Measurements from ENCODE around the gene ATP8B1.

ATP8B1 gene

GRCh38 chr18:57715073-57715472 is 88.0 kb downstream of the ATP8B1 start:
- DNase-seq = no peak

DNA sequence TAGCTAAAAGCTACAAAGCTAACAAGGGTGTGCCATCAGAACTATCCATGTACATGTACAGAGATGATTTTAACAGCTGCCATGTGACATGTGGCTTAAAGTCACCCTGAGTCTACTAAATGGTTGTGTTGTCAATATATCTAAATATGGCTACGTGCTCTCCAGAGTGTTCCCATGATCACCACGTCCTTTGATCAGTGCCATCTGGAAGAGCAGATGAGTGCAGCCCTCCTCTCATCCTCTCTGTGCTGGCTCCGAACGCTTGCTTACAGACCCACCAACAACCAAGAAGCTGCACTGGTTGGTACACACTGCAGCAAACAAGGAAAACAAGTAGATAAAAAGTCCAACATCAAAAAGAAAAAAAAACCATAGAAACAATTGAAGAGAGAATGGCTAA is 92.9 kb downstream of the ATP8B1 start:
- peak; percentile 73 for DNase-seq

DNA sequence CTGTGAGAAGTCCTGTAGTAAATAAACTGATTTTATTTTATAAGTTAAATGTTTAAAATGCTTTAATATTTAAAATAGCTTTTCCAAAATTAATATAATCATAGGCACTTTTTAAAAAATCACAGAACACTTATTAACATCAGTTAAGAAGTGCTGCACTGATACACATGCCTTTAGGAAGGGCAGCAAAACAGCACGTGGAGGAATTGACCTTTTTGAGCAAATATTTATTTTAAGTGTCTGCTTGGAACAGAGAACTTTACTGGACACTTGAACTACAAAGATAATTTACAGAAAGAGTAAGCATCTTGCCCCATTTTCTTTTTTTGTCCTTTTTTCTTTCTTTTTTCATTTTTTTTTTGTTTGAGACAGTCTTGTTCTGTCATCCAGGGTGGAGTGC is 93.8 kb downstream of the ATP8B1 start:
- DNase-seq = no peak

GRCh38 chr18:57708288-57708687 is 94.8 kb downstream of the ATP8B1 start:
- no peak for DNase-seq

GRCh38 chr18:57705832-57706595 is 97.1 kb downstream of the ATP8B1 start:
- DNase-seq = no peak

DNA sequence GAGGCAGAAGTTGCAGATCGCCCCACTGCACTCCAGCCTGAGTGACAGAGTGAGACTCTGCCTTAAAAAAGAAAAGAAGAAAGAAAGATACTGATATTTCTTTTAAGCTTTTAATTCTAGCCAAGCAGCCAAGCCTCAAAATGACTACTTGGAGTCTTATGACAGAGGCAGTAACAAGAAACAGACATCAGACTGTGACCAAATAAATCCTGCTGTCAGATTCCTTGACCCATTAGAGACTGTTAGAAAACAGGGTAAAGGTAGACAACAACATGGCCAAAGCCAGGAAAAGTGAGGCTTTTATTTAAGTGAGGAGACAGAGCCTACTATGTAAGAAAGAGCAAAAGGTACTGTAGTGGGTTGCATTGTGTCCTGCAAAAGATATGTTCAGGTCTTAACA is 98.1 kb downstream of the ATP8B1 start:
- no peak for DNase-seq

GRCh38 chr18:57698571-57699276 is 104.4 kb downstream of the ATP8B1 start:
- DNase-seq = no peak

DNA sequence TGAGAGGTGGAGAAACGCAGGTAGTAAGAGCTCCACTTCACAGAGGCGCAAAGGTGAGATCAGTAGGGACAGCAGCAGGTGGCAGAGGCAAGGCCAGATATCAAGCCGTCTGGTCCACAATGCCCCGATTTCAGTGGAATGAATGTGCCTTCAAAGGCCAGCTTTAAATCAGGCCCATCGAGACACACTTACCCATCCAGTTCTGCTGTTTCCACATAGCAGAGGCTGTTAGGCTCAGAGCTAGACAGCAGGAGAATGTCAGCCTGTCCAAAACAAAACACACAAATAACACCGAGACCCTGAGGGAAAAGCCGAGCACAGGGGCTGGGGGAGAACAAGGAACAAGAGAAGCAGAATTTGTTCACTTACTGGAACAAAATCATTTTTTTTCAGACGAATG is 105.7 kb downstream of the ATP8B1 start:
- no peak for DNase-seq

- DNase-seq = no peak
Observed at GRCh38 chr18:57696271-57696670, 106.8 kb downstream of the ATP8B1 start.

- DNase-seq = no peak
Observed at GRCh38 chr18:57691363-57691762, 111.8 kb downstream of the ATP8B1 start.

- DNase-seq = no peak
Observed at GRCh38 chr18:57687970-57688369, 115.1 kb downstream of the ATP8B1 start.

GRCh38 chr18:57683470-57683869 is 119.6 kb downstream of the ATP8B1 start:
- no peak for DNase-seq

DNA sequence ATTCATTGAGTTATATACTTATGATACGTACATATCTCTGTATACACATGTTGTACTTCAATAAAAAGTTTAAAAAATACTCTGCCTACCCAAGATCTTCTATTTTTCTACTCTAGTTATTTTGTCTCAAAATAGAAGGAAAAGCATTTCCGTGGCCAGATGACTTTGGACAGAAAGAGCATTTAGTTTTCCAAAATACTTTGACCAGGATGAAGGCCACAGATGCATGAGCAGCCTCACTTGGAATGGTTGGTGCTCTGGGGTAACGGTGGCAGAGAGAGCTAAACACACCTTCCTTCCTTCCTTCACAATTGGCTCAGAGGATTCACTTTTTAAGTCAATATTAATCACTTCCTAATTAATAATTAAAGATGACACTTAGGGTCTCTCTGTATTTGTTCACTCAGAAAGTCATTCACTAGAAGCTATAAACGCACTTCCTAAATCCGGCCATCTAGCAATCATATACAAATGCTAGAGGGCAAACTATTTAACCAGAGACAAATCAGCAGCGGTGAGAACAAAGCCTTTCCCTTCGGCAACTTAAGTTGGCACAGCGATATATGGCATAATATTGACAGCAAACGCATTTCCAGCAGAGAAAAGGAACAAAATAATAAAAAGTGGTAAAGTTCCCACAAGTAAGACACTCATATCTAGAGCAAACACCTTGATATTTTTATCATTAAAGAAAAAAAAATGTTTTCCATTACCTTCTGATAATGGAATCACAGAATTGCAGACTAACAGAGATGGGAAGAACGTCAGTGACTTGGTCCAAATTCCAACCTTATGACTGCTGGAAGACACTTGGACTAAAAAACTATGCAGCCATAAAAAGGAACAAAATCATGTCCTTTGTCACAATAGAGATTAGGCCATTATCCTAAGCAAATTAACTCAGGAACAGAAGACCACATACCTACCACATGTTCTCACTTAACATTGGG is 125.6 kb downstream of the ATP8B1 start:
- no peak for DNase-seq

GRCh38 chr18:57674891-57675290 is 128.2 kb downstream of the ATP8B1 start:
- no peak for DNase-seq

GRCh38 chr18:57670046-57670445 is 133.1 kb downstream of the ATP8B1 start:
- no peak for DNase-seq

- no peak for DNase-seq
Observed at GRCh38 chr18:57668021-57668420, 135.1 kb downstream of the ATP8B1 start.

DNA sequence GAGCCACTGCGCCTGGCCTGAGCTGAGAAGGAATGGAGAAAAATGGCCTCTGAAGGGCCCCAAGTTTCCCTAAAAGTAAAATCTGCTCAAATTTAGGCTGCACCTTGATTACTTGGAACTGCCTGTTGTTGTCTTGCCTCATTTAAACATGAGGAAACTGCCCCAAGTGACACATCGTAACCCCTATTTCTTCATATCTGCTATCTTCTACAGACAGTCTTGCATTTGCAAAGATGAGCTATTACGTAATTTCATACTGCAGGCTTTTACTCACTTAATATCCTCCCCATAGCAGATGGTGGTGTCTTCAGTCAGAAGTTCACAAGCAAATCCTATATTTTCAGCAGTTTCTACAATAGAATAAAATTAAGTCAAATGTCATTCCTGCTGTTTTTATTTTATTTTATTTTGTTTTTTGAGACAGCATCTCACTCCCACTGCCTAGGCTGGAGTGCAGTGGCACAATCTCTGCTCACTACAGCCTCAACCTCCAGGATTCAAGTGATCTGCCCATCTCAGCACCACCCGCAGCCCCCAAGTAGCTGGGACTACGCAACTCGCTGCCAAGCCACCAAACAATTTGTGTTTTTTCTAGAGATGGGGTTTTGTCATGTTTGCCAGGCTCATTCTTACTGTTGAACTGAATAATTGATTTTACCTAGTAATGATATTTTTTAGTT is 136.2 kb downstream of the ATP8B1 start:
- DNase-seq = no peak

DNA sequence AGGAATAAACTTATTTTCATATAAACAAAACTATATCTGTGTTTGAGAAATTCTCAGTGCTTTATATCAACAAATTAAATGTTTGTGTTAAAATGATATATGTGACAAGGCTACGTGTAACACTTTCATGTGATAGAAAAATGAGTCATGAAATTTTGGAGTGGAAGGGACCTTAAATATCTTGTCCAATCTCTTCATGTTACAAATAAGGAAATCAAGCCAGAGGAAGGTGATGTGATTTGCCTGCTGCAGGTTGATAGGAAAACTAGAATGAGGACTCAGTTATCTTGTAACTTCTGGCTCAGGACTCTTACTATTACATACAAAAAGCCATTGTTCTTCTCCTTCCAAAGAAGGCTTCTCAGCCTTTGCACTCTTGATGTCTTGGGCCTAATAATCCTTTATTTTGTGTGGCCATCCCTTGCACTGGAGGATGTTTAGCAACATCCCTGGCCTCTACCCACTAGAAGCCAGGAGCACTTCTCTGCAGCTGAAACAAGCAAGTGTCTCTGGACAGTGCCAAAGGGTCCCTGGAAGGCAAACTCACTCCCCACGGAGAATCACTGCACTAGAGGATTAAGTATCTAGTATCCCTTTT is 138.4 kb downstream of the ATP8B1 start:
- DNase-seq = no peak

GRCh38 chr18:57660961-57661360 is 142.2 kb downstream of the ATP8B1 start:
- no peak for DNase-seq

DNA sequence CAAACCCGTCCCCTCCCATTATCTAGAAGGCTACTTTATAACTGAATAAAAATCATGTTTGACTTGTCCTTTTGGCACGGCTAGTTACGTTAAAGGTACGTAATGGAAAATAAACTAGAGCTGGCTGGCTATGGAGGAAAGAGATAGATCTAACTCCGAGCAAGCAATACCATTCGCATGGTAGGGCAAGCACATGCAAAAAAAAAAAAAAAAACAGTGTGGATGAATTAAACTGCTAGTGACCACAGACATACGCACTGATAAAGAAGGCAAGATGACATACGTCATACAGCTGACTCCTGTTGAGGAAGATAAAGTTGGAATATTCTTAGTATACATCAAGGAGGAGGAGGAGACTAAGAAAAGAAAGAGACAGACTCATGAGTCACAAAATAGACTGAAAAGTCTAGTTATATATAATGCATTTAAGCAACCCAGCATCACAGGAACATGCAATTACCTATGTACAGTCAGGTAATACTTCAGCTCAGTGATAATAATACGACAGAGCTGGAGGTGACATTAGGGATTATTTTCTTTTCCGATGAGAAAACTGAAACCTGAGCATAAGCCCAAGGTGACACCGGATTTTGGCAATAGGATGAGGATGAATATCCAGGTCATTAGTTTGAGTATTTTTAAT is 143.5 kb downstream of the ATP8B1 start:
- DNase-seq = no peak

DNA sequence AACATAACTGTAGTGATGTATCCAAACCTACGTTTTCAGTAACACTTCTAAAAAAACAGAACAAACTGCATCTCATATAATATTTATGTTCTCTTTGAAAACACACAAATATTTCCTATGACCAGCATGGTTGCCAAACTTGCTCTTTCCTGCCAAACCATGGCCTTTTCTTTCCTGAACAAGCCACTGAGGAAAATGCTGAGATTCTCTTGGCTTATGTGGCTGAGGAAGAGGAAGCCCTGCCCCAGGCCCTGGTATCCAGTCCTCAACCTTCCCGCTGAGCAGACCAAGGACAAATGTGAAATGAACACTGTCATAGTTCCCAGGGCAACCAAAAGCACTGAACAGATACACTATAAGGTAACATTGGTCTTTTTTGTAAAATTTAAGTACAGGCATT is 145.6 kb downstream of the ATP8B1 start:
- DNase-seq = no peak

- DNase-seq = no peak
Observed at GRCh38 chr18:57655740-57656139, 147.4 kb downstream of the ATP8B1 start.
